Spleen (tissue), 7 donors: ENCODE measurements around the gene TENM4.

Experiments used
- CTCF ChIP-seq, 11 experiments: fragments of 200-600 bp in 7 of 11; fragments of 450-650 bp in 4 of 11; sonication (generic) in 4 of 11; IDR thresholded peaks in 8 of 11; conservative IDR thresholded peaks in 3 of 11; 1 replicate in 7 of 11; 2 replicates in 4 of 11; pipeline versions ENCODE4 v1.4.0 to v1.8.0; 2016 to 2021; ENCODE audit warnings: antibody characterized with exemption in 11 of 11, inconsistent platforms in 4 of 11, mild to moderate bottlenecking in 1 of 11
- POLR2AphosphoS5 ChIP-seq, 3 donors: sonication (generic); formaldehyde crosslinking; IDR thresholded peaks; one replicate each; pipeline ENCODE4 v1.5.1; 2017; ENCODE audit warnings: antibody characterized with exemption in 3 of 3
- donor health status: DM: no; HTN: no; CAD: no; lungs with moderate emphysema.
- donor health status: DM: no; HTN: no; CAD: no.
- donor health status: DM: no; HTN: no; CAD: no.

DNA sequence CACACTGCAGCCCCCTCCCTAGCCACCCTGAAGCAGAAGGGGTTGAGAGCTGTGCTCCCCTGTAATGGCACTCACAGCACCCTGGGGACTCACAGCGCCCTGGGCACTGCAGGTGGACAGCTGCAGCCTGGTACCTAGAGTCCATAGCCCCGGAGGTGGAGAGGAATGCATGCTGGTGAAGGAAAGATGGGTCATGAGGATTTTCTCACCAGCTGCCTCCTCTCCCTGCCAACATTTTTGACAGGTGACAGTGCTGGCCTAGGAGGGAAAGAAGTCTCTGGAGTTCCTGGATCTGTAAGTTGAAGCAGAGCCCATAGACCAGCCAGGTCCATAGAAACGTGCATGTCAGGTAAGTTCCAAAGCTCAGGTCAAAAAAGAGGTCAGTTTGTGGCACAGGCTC lies 330.5 kb downstream of the TENM4 start:
- no peak for TF ChIP-seq POLR2AphosphoS5 (IDR thresholded peaks at IDR 0.05)
- TF ChIP-seq CTCF (IDR thresholded peaks at IDR 0.05 in 8 of 11, conservative IDR thresholded peaks at IDR 0.05 in 3 of 11), result no peak
